ENCODE measurements around the gene ENTREP1. TPM values are rescaled to one million over a fixed set of nuclear protein-coding genes. Genes with fewer than 3 reads are reported as not detected.
A peak's percentile ranks its signal among the peaks of the same experiment; 100 is the strongest.

Gene ENTREP1
- total and polyA plus RNA-seq, 2 donors (not counting 1 experiment from before 2014, with no cell fraction given): 0.06 TPM; not detected in 1

- Histone ChIP-seq H3K4me3 (replicated peaks in 1 of 4; ENCODE audit: control extremely low read depth in 1 of 4, insufficient read depth in 1 of 4, low read depth in 3 of 4, low read length in 4 of 4) (no peak overlapping the region), H3K27me3 (ENCODE audit: control insufficient read depth, insufficient read depth, low read length) (no peaks in the 10 kb centered on the region), H3K9ac (ENCODE audit: insufficient read depth, low read length) (no peak overlapping the region), H3K27ac (ENCODE audit: insufficient read depth, low read length) (no peak overlapping the region), H3K79me2 (ENCODE audit: control insufficient read depth, insufficient read depth, low read length) (no peaks in the 10 kb centered on the region), H2AFZ (ENCODE audit: low read length) (no peak overlapping the region), H3K4me1 (ENCODE audit: control insufficient read depth, extremely low read depth, insufficient read depth, low read length) (peaks cover 3% of the 10 kb centered on the region), H3K4me2 (ENCODE audit: extremely low read depth, insufficient read depth, low read length) (no peak overlapping the region), H3K36me3 (ENCODE audit: control insufficient read depth, insufficient read depth, low read length) (no peaks in the 10 kb centered on the region), H4K20me1 (ENCODE audit: control insufficient read depth, extremely low read depth, insufficient read depth, low read length) (no peaks in the 10 kb centered on the region), H3K9me3 (ENCODE audit: control insufficient read depth, insufficient read depth, low read depth, low read length) (no peaks in the 10 kb centered on the region)
- TF ChIP-seq CTCF (conservative IDR thresholded peaks at IDR 0.05 in 1 of 2, IDR thresholded peaks at IDR 0.05 in 1 of 2; ENCODE audit: low read depth in 1 of 2, low read length in 2 of 2): no peak
- no peak for TF ChIP-seq EZH2 (IDR thresholded peaks at IDR 0.05; ENCODE audit: low read length, missing control alignments)
- DNase-seq (ENCODE audit: low read depth in 2 of 2): no peak
Measured at GRCh38 chr9:69377291-69377690, 52.3 kb downstream of the ENTREP1 start.

GRCh38 chr9:69377981-69378380, 53.0 kb downstream of the ENTREP1 start:
- no peak overlapping the region for H2AFZ ChIP-seq (ENCODE audit: low read length)
- H3K9ac ChIP-seq (ENCODE audit: insufficient read depth, low read length): no peak overlapping the region
- H3K4me2 ChIP-seq (ENCODE audit: extremely low read depth, insufficient read depth, low read length): no peak overlapping the region

GRCh38 chr9:69379270-69379982, 54.4 kb downstream of the ENTREP1 start:
- Histone ChIP-seq H3K27ac (ENCODE audit: insufficient read depth, low read length) (no peak overlapping the region), H2AFZ (ENCODE audit: low read length) (no peak overlapping the region), H3K9ac (ENCODE audit: insufficient read depth, low read length) (no peak overlapping the region), H3K36me3 (ENCODE audit: control insufficient read depth, insufficient read depth, low read length) (no peaks in the 10 kb centered on the region), H3K27me3 (ENCODE audit: control insufficient read depth, insufficient read depth, low read length) (no peaks in the 10 kb centered on the region), H3K4me3 (replicated peaks in 1 of 4; ENCODE audit: control extremely low read depth in 1 of 4, insufficient read depth in 1 of 4, low read depth in 3 of 4, low read length in 4 of 4) (no peak overlapping the region), H4K20me1 (ENCODE audit: control insufficient read depth, extremely low read depth, insufficient read depth, low read length) (no peaks in the 10 kb centered on the region), H3K4me2 (ENCODE audit: extremely low read depth, insufficient read depth, low read length) (no peak overlapping the region), H3K79me2 (ENCODE audit: control insufficient read depth, insufficient read depth, low read length) (no peaks in the 10 kb centered on the region), H3K9me3 (ENCODE audit: control insufficient read depth, insufficient read depth, low read depth, low read length) (no peaks in the 10 kb centered on the region), H3K4me1 (ENCODE audit: control insufficient read depth, extremely low read depth, insufficient read depth, low read length) (peaks cover 3% of the 10 kb centered on the region)
- DNase-seq (ENCODE audit: low read depth in 2 of 2): peak; percentile 4 to 71
- no peak for TF ChIP-seq CTCF (conservative IDR thresholded peaks at IDR 0.05 in 1 of 2, IDR thresholded peaks at IDR 0.05 in 1 of 2; ENCODE audit: low read depth in 1 of 2, low read length in 2 of 2)
- no peak for TF ChIP-seq EZH2 (IDR thresholded peaks at IDR 0.05; ENCODE audit: low read length, missing control alignments)

More at GRCh38 chr9:69377981-69378380, 53.0 kb downstream of the ENTREP1 start:
- no peak for DNase-seq (ENCODE audit: low read depth in 2 of 2)
- TF ChIP-seq CTCF (conservative IDR thresholded peaks at IDR 0.05 in 1 of 2, IDR thresholded peaks at IDR 0.05 in 1 of 2; ENCODE audit: low read depth in 1 of 2, low read length in 2 of 2): no peak
- no peak for TF ChIP-seq EZH2 (IDR thresholded peaks at IDR 0.05; ENCODE audit: low read length, missing control alignments)
- H3K27me3 ChIP-seq (ENCODE audit: control insufficient read depth, insufficient read depth, low read length): no peaks in the 10 kb centered on the region
- no peak overlapping the region for H3K4me3 ChIP-seq (replicated peaks in 1 of 4; ENCODE audit: control extremely low read depth in 1 of 4, insufficient read depth in 1 of 4, low read depth in 3 of 4, low read length in 4 of 4)
- no peaks in the 10 kb centered on the region for H3K36me3 ChIP-seq (ENCODE audit: control insufficient read depth, insufficient read depth, low read length)
- H3K27ac ChIP-seq (ENCODE audit: insufficient read depth, low read length): no peak overlapping the region
- H3K79me2 ChIP-seq (ENCODE audit: control insufficient read depth, insufficient read depth, low read length): no peaks in the 10 kb centered on the region
- peaks cover 3% of the 10 kb centered on the region for H3K4me1 ChIP-seq (ENCODE audit: control insufficient read depth, extremely low read depth, insufficient read depth, low read length)
- H3K9me3 ChIP-seq (ENCODE audit: control insufficient read depth, insufficient read depth, low read depth, low read length): no peaks in the 10 kb centered on the region
- H4K20me1 ChIP-seq (ENCODE audit: control insufficient read depth, extremely low read depth, insufficient read depth, low read length): no peaks in the 10 kb centered on the region

All from fibroblast of lung (primary cell).